Stimulated activated CD8-positive, alpha-beta memory T cell treated with anti-CD3 and anti-CD28 coated beads, Interleukin-15, amount 100 ng/mL, for 24 hours (primary cell): ENCODE measurements around the gene APOA4.

Experiments used
- DNase-seq: peaks from one replicate; pipeline ENCODE4 v3.0.0-alpha.2; 2020; ENCODE audit warnings: low read depth

APOA4 gene

DNA sequence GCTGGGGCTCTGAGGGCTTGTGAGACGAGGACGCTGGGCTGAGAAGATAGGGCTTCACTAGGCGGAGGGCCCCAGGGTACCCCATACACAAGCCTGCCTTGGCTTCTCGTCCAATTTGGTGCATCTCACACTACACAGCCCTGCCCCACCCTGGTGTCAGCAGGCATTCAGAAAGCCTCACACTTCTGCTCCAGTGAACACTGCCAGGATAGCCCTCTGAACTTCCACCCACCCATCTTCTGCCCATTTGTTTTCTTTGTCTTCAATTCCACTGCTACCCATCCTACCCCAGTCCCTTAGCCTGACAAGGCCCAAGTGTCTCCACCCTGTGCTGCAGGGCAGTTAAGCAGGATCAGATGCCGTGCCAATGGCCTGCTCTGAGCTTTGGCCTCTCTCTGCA is 48.4 kb downstream of the APOA4 start:
- no peak for DNase-seq

DNA sequence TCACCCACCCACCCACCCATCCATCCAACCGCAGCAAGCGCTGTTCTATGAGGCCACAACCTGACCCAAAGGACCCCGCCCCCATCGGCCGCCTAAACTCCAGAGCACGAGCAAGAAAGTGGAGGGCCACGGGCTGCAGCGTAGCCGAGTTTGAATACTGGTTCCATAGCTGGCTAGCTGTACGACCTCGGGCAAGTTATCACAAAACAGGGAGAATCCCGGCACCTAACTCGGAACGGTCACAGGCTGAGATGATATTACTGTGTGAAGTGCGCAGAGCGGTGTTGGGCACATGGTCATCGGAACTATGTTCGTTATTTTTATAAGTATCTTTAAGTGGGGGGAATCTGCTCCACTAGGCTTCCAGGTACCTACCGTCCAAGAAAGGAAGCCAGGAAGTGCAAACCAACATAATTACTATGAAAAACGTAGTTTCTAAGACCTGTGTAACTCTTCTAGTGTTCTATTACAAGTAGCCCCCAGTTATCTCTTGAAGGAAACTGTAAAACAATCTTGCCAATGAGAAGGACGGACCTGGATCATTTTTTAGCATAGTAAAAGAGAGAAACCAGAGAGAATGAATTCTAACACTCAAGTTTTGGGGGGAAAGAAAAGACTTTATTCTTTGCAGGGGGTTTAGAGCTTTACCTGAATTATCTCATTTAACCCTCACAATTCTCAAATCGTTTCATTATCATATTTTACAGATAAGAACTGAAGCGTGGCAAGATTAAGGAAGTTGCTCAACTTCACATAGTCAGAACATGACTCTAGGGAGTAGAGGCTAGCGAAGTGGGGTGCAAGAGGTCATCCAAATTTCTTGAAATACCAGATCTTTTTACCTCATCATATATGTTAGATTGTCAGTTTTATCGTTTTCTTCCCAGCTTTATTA is 49.7 kb downstream of the APOA4 start:
- no peak for DNase-seq

- peak; percentile 92 for DNase-seq
These were observed 50.5 kb downstream of the APOA4 start, which contains the start of gene BUD13 for GRCh38 chr11:116772443-116773202. TSS of gene BUD13 (minus strand) at chr11:116772987. CDS start at chr11:116772964, 23 bp downstream.

GRCh38 chr11:116771935-116772334 is 51.2 kb downstream of the APOA4 start:
- DNase-seq = no peak
